Hematopoietic multipotent progenitor cell (in vitro differentiated cells): Measurements from ENCODE around the gene SCN2B. TPM values are rescaled to one million over a fixed set of nuclear protein-coding genes. Genes with fewer than 3 reads are reported as not detected.
A peak's percentile ranks its signal among the peaks of the same experiment; 100 is the strongest.

Experiments used
- DNase-seq, 3 donors: peaks; one replicate each; pipeline ENCODE4 v3.0.0-alpha.2; 2011 to 2015; ENCODE audit warnings: low read depth in 2 of 3, low spot score in 2 of 3
- total RNA-seq: library from RNA; depleted of rRNA; stranded (reverse); fragments of >200 nt; gene quantifications from one replicate; pipeline ENCODE4 v1.2.3, GENCODE V29; 2012

The SCN2B gene, protein sequence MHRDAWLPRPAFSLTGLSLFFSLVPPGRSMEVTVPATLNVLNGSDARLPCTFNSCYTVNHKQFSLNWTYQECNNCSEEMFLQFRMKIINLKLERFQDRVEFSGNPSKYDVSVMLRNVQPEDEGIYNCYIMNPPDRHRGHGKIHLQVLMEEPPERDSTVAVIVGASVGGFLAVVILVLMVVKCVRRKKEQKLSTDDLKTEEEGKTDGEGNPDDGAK
- not detected for total RNA-seq

DNA sequence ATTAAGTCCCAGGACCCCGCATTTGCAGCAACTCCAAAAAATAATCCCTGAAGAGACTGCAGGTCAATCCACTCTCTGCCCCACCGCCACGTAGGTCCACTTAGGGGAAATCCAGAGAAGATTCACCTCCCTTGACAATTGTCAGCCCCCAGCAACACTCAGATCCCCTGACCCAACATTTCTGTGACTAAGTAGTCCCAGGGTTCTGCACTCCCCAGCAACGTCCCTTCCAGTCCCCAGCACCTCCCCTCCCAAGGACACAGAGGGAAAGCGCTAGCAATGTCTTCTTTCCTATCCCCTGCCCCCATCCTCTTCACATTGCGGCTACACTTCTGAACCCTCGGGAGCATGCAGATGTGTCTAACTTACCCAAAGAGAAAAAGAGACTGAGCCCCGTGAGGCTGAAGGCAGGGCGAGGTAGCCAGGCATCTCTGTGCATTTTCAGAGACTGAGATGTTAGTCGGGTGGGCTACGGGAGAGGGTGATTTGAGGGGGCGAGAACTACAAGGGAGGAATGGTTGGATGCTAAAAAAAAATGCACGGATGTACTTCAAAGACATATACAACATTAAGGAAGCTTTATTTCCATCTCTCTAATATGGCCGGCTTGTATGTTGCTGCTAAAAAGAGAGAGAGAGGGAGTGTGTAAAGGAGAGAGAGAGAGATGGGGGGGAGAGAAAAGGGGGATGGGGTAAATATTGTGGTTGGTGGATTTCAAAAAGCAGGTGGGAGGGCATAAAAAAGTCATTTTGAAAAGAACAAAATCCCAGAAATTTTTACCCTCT, at the start of gene SCN2B:
Gene SCN2B, minus strand, starts transcription at position 647 of the 785 bp plus-strand sequence. Its CDS starts 208 bp downstream, at position 439.
- DNase-seq = peak in 2 of 3 donors; percentile 34 to 37

DNA sequence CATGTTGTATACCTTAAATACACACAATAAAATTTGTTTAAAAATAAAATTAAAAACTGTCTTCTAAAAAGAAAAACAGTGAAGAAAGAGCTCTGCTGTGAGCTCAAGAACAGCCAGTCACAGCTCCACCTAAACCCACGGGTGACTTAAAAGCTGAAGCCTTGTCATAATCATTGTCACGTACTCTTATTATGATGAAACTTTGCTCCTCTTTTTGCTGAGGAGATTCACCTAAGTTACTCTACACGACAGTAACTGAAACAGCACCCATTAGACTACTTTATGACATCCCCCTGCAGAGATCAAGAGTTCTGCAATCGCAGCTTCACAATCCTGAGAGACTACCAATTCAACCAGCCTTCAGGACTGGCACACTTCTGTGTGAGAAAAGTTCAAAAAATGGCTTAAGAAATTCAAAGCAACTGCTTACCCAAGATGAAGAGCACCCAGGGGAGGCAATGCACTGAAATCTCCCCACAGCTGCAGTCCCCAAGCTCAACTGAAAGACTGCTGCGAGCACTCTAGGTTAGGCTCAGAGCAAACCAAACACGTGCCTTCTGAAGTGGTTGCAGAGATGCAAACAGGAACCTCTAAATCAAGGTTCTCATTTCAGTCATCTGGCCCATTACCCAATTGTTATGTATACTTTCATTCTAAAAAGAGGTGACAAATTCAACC, 48.2 kb upstream of the SCN2B start, which contains the start of gene JAML:
Gene JAML, minus strand, starts transcription at position 501 of the 678 bp plus-strand sequence. CDS start 10,145 bp downstream, outside the sequence.
- DNase-seq = peak in 2 of 3 donors; percentile 51 to 52

DNA sequence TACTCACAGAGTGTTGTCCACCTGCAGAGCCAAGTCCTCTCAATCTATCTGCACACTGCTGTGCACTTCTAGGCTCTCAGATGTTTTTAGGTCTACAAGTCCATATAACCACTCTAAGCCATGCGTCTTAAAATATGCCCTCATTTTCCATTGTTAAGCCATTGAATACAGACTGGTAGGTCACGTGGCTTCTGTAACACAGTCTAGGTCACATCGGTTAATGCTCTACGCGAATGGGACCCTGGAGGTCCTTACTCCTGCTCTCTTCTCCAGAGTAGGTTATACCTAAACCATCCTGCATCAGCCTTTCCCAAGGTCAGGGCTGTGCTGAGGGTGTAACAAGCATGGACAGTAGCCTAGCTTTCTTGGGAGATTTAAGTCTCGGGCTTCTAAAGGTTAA, 47.6 kb upstream of the SCN2B start:
- no peak for DNase-seq

DNA sequence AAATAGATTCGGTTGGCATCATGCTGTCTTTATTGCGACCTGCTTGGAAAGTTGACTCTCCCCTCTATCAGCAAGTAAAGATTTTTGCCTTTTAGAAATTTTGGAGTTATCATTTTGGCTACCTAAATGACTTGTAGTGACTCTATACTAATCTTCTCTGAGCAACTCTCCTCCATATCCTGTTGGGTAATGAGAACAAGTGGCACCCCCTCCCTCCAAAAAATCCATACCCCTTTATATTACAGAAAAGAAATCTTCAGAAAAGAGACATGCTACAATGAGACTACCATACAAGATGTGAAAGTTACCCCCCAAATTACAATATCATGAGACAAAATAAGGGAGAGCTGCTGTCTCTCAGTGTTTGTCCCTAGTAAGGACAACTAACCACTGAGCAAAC, 47.1 kb upstream of the SCN2B start:
- DNase-seq = no peak

DNA sequence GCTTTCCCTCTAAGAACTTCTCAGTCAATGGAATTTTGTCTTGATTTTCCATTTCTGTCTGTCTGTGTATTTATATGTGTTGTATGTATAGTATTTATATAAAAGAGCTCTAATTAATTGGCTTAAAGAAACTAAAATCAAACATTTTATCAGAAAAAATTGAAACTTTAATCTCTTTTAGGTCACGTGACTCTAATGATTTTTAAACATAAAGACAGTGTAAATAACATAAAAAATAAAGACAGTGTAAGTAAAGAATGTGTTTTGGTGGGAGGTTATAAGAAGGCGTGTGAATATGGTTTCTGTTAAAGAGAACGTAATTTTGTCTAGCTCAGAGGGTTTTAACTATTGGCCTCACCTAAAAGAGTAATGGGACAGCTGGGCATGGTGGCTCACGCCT, 46.0 kb upstream of the SCN2B start:
- DNase-seq = no peak

DNA sequence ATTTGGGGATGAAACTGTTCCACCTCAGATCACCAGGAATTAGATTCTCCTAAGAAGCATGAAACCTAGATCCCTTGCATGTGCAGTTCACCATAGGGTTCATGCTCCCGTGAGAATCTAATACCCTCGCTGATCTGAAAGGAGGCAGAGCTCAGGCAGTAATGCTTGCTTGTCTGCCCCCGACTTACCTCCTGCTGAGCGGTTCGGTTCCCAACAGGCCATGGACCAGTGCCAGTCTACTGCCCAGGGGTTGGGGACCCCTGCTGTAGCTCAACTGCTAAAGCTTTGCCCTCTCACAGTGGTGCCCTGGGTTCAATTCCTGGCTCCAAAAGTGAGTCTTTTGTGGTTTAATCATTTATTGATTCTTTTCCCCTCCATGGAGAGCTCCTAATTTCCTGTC, 45.0 kb upstream of the SCN2B start:
- no peak for DNase-seq

DNA sequence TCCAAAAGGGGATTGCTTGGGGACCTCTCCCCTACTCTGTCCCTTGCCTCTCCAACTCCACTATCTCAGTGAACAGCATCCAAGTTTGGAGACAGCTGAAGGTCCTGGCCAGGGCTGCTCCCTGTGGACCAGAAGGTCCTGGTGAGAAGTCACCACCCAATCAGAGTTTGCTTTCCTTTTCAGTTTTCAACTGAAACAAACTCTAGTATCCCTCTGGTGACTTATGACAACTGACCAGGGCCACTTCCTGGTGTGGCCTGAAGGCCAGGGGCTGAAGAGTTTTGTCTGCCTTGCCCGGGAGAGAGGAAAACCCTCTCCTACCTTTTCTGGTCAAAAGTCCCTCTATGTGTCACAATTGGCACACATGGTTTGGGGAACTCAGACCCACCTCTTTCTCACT, 43.3 kb upstream of the SCN2B start:
- no peak for DNase-seq

DNA sequence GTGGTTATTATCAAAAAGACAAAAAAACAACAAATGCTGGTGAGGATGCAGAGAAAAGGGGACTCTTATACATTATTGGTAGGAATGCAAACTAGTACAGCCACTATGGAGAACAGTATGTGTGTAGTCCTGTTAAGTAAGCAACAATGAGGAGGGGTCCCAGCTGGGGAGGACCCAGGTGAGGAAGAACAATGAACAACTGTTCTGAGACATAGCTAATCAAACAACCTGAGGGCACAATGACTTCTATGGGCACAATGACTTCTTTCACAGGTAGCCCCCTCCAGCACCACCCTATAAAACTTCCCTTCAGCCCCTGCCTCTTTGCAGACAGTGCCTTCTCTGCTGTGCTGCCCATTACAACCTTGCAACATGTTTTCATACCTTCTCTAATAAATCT, 42.8 kb upstream of the SCN2B start:
- no peak for DNase-seq

DNA sequence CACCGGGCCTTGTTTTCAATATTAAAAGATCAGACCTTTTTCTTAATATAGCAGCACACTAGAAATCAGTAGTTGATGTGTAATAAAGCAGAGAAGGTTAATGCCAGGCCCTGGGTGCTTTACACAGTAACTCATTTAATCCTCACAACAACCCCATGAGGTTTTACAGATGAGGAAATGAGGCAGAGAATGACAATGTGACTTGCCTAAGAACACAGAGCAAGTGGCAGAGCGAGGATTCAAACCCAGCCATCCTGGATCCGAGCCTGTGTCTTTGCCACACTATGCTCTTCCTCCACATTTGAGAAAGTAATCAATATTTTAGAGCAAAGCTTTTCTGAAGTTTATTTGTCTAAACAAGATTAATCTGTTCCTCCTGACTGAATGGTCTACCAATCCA, 41.1 kb upstream of the SCN2B start:
- no peak for DNase-seq

DNA sequence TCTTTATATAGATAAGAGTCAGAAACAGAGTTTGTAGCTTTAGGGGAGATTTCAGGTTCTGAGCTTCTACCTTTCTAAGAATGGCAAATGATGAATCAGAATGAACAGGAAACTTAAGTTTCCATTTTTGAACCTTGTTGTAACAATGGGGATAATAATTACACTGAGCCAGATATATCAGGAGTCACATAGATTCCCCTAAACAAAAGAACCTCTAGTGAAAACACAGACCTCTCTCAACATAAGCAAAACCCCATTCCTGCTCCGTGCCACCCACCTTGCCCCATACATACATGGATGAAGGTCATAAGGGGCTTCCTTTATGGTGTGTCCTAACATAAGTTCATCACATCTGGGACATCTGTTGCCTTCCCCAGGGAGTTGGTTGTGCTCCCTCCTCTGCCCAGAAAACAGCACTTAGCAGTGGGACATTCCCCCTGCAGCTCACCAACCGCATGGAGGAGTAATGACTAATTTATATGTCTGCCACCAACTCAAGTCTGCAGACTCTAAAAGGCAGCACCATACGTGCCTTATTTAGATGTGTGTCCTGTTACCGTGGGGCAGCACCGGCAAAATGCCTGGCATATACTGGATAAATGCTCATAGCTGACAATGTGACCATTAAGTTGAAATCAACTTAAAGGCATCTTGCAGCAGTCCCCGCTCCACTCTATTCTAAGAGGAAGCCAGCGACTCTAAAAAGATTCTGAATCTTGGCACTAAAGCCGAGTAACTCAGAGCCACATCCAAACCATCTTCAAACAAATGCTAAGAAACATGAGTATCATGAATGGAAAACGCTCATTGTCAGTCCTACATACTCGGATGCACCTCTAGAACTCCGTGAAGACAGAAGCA, 40.4 kb upstream of the SCN2B start:
- DNase-seq = no peak

DNA sequence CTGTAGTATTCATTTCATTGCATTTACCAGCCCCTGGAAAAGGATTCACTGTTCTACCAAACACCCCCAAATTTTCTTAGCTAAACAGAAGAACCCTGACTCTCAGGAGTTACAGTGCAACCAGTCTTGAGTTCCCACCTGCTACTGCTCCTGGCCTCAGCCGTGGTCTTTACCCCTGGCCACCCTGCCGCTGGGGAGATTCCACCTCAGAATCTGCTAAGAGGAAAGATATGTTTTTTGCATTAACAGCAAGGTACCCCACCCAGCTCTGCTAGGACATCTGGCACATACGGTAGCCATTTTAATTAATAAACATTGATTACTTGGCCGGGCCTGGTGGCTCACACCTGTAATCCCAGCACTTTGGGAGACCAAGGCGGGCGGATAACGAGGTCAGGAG, 39.3 kb upstream of the SCN2B start:
- no peak for DNase-seq

DNA sequence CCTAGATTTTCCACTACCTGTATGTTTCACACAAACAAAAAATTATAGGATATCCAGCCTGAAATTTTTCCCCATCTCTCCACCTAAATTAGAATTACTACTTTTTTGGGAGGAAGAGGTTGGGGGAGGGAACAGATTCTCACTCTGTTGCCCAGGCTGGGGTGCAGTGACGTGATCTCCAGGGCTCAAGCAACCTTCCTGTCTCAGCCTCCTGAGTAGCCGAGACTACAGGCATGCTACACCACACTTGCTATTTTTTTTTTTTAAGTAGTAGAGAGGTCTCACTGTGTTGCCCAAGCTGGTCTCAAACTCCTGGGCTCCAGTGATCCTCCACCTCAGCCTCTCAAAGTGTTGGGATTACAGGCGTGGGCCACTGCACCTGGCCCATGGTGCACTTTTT, 38.8 kb upstream of the SCN2B start:
- no peak for DNase-seq

DNA sequence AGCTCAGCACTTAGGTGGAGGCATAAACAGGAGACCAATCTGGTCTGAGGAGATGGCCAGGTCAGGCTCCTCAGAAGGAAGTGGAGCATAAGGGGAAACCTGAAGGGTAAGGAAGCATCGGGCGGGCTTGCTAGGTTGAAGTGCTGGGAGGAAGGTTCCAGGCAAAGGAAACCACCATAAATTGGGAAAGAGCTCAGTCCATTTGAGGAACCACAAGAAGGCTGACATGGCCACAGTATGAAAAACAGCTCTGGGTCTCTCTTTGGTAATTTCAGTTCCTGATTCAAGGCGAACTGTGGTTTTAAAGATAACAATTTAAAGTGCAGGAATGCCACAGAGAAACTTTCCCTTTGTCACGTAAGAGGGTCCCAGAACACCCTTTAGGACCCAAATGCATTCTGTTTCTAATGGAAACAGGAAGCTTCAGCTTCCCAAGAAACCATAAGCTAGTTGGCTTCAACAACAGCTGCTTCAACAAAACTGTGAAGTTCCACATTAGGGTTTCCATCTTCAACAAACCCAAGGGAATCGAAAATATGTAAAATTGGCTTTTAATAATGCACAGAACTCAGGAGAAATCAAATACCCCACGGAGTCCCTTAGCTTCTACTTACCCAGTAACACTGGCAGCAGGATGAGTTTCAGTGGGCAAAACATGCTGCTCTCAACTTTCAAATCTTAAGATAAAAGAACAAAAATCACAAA, 37.9 kb upstream of the SCN2B start:
- DNase-seq = no peak

DNA sequence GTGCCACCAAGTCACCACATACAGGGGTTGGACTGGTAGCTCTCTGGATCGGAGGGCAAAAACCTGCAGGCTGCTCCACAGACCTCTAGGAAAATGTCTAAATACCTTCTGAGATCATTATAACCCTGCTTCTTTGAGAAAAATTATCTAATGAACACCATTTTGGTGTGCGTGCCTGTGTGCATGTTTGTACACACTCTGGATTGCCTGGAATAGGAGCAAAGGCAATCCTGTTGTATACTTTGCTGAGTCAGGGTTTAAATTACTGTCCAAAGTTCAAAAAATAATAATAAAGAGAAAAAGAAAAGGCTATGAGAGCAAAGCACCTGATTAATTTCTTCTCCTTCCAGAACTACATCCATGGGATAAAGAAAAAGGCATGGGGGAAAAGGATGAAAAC, 37.3 kb upstream of the SCN2B start:
- DNase-seq = no peak

DNA sequence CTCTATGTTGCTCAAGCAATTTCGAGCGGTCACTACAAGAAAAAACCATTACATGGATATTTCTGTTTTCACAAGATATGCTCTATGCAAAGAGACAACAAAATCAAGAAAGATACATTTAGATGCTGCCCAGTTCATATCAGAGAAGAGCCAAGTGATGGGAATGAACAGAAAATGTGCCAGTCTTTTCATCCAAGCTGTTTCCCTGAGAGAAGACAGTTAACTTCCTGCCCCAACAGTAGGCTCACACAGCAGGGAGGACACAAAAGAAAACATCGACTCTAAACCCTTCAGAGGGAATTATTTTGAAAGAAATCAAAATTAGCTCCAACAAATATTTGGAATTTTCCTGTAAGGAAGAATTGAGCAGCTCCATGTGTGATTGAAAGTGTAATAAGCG, 36.8 kb upstream of the SCN2B start:
- DNase-seq = no peak

DNA sequence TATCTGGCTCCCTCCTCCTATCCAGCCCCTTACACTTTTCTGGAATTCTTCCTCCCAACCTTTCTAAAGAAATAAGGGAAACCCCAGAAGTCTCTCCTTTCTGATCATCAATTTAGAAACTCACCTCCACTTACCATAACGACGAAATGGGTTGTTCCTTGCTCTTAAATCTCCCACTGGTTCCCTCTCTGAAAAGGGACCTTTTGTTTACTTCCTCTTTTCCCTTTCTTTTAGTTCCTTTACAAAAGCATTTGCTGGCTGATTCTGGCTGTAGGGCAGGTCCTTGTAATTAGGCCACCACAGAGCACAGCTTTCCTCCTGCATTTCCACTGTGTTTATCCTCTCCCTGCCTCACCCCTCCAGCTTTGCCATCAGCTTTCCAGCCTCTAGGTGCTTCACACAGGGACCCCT, 36.3 kb upstream of the SCN2B start:
- no peak for DNase-seq

DNA sequence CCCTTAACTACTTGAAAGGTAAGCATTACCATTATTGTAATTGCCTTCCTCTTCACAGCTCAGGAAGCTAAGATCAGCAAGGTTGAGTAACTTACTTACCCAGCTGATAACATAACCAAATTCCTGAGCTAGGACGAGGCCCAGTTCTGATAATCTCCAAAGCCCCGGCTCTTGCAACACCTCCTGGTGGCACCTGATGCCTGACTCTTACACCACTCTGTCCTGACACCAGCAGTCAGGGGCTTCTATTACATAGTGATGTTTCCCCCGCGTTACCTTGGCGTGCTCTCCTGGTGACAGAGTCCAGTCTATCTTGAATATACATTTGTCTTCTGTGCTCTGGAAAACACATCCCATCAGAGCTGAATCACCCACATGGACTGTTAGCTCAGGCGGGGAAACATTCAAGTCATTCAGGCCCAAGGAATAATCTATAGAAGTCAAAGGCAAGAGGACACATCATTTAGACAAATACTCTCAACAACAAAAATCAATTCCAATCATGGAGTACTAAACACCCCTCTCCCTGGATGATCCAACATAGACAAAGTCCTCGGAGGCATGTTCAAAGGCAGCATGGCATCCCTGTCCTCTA, 35.8 kb upstream of the SCN2B start:
- no peak for DNase-seq

DNA sequence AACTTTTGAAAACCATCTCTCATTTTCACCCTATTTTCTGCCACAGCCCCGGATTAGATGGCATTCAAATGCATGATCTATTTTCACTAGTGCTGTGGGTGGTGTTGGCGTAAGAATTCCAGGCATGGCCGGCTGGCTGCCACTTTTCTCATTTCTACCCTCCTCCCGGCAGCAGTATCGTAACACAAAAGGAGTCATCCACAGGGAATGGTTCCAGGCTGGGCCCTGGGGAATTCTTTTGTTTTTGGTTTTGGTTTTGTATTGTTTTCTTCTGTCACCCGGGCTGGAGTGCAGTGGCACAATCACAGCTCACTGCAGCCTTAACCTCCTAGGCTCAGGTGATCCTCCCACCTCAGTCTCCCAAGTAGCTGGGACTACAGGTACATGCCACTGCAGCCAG, 34.6 kb upstream of the SCN2B start:
- no peak for DNase-seq

DNA sequence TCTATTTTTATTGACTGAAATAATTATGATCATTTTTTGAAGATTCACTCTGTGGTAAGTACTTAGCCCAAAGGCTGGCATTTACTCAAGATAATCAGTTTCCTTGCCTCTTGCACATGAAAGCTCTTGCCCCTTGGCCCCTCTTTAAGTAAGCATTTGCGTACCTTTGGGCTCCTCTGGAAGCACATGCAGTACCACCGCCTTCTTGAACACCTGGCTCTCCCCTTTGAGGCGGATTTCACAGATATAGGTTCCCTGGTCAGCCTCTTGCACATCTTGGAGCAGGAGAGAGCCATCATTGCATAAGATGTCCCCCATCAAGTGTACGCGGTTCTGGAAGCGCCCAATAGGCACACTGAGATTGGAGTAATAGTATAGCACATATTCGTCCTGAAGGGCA, 33.9 kb upstream of the SCN2B start:
- DNase-seq = no peak

DNA sequence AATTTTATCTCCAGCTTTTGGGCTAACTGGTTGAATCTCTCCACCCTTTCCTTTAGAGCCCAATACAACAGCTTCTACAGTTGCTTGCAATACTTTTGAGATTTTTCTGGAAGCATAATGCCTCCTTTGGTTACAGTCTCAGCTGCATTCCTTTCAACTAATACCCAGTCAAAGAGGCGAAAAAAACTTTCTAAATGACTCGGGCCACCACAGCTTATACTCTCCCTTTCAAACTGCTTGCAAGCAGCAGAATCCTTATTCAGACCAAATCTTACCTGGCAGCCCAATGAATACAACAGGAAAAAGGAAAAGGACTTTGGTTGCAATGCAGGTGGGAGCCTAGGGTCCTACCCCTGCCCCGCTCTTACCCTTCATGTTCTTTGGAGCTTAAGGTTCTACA, 32.6 kb upstream of the SCN2B start:
- DNase-seq = no peak
